Keratinocyte (primary cell): ENCODE results near the gene TSHZ2. TPM values are rescaled to one million over a fixed set of nuclear protein-coding genes. Genes with fewer than 3 reads are reported as not detected.
A peak's percentile ranks its signal among the peaks of the same experiment; 100 is the strongest.

Experiments
- DNase-seq: peaks from one replicate; pipeline ENCODE4 v3.0.0-alpha.2; 2011; ENCODE audit warnings: low read depth, missing footprints, low spot score
- FAIRE-seq: peaks from 2 replicates; lab custom pipeline; 2011; peaks lifted over from hg19 to GRCh38; lab: Jason Lieb, UNC
- H2AFZ ChIP-seq: 2 replicates; pipeline ENCODE4 v1.6.0; 2012; ENCODE audit warnings: low read length, control low read depth, inconsistent platforms; ENCODE audit not compliant: control insufficient read depth
- H3K27ac ChIP-seq: 2 replicates; pipeline ENCODE4 v1.5.1; 2011; ENCODE audit warnings: low read length; ENCODE audit not compliant: control insufficient read depth, insufficient read depth
- H3K27me3 ChIP-seq: 3 replicates; pipeline ENCODE4 v1.6.0; 2011; ENCODE audit warnings: low read length; ENCODE audit not compliant: control insufficient read depth, insufficient read depth; ENCODE audit errors: extremely low read depth
- H3K36me3 ChIP-seq, 2 experiments: 2 replicates in 1 of 2; 3 replicates in 1 of 2; pipeline ENCODE4 v1.5.1; 2011; ENCODE audit warnings: low read length in 2 of 2, mild to moderate bottlenecking in 1 of 2; ENCODE audit not compliant: control insufficient read depth in 2 of 2, insufficient read depth in 2 of 2; ENCODE audit errors: extremely low read depth in 1 of 2
- H3K4me1 ChIP-seq: 3 replicates; pipeline ENCODE4 v1.5.1; 2011; ENCODE audit warnings: low read length; ENCODE audit not compliant: control insufficient read depth, insufficient read depth; ENCODE audit errors: extremely low read depth
- H3K4me2 ChIP-seq: 3 replicates; pipeline ENCODE4 v1.6.0; 2011; ENCODE audit warnings: low read depth, low read length; ENCODE audit not compliant: control insufficient read depth, insufficient read depth; ENCODE audit errors: extremely low read depth
- H3K4me3 ChIP-seq, 3 experiments: fragments of 200-600 bp in 1 of 3; sonication (generic) in 1 of 3; 2 replicates in 2 of 3; 3 replicates in 1 of 3; pipeline ENCODE4 v1.5.1; 2011 to 2016; ENCODE audit warnings: low read length in 3 of 3, mild to moderate bottlenecking in 3 of 3, control low read depth in 2 of 3, inconsistent platforms in 1 of 3, low read depth in 1 of 3, mixed read lengths in 1 of 3, mixed run types in 1 of 3, moderate library complexity in 1 of 3; ENCODE audit not compliant: control insufficient read depth in 2 of 3, insufficient read depth in 2 of 3; ENCODE audit errors: extremely low read depth in 1 of 3
- H3K79me2 ChIP-seq: 2 replicates; pipeline ENCODE4 v1.6.0; 2012; ENCODE audit warnings: low read length; ENCODE audit not compliant: control insufficient read depth, insufficient read depth
- H3K9ac ChIP-seq: 3 replicates; pipeline ENCODE4 v1.6.0; 2011; ENCODE audit warnings: low read length; ENCODE audit not compliant: control insufficient read depth, insufficient read depth; ENCODE audit errors: extremely low read depth
- H3K9me1 ChIP-seq: 3 replicates; pipeline ENCODE4 v1.6.0; 2011; ENCODE audit warnings: low read length; ENCODE audit not compliant: control insufficient read depth, insufficient read depth; ENCODE audit errors: extremely low read depth
- H3K9me3 ChIP-seq: 2 replicates; pipeline ENCODE4 v1.5.1; 2012; ENCODE audit warnings: low read depth, low read length; ENCODE audit not compliant: control insufficient read depth
- H4K20me1 ChIP-seq: 3 replicates; pipeline ENCODE4 v1.6.0; 2011; ENCODE audit warnings: low read length; ENCODE audit not compliant: control insufficient read depth, insufficient read depth; ENCODE audit errors: extremely low read depth
- EZH2 ChIP-seq: IDR thresholded peaks from one replicate; pipeline ENCODE4 v1.6.1; 2012; ENCODE audit warnings: inconsistent platforms, mild to moderate bottlenecking, low read length, moderate library complexity
- dilution Hi-C: fragments of 300-500 bp; cut with MboI; formaldehyde crosslinking; loops from one replicate; pipeline ENCODE4 v1.7.0; 2020; ENCODE audit warnings: low sequenced_read_pairs; ENCODE audit not compliant: extremely low pct_ligation_motif_present
- polyA plus RNA-seq, 5 experiments: library from polyadenylated mRNA; depleted of rRNA in 3 of 5; stranded (reverse) in 3 of 5; stranded (forward) in 1 of 5; unstranded in 1 of 5; fragments of >200 nt; gene quantifications; 1 replicate in 1 of 5; 2 replicates in 3 of 5; 3 replicates in 1 of 5; pipeline versions ENCODE4 v1.2.1 to v1.2.3, GENCODE V29; 2011 to 2012; ENCODE audit warnings: missing spikeins in 2 of 5, low read depth in 1 of 5, low replicate concordance in 1 of 5
- TF ChIP-seq, protein P1 (sequence below), 3 experiments: IDR thresholded peaks in 1 of 3; conservative IDR thresholded peaks in 1 of 3; optimal IDR thresholded peaks in 1 of 3; 2 replicates in 2 of 3; 3 replicates in 1 of 3; pipeline versions ENCODE3 to v1.5.1; 2011; ENCODE audit warnings: low read length in 3 of 3, mild to moderate bottlenecking in 3 of 3, moderate library complexity in 2 of 3, control low read depth in 1 of 3, inconsistent platforms in 1 of 3; ENCODE audit not compliant: insufficient read depth in 2 of 3; ENCODE audit errors: extremely low read depth in 1 of 3

Gene TSHZ2
- polyA plus RNA-seq, 1 donor (not counting 4 experiments of a cell fraction or from before 2014, with no cell fraction given) = 1.1 TPM

DNA sequence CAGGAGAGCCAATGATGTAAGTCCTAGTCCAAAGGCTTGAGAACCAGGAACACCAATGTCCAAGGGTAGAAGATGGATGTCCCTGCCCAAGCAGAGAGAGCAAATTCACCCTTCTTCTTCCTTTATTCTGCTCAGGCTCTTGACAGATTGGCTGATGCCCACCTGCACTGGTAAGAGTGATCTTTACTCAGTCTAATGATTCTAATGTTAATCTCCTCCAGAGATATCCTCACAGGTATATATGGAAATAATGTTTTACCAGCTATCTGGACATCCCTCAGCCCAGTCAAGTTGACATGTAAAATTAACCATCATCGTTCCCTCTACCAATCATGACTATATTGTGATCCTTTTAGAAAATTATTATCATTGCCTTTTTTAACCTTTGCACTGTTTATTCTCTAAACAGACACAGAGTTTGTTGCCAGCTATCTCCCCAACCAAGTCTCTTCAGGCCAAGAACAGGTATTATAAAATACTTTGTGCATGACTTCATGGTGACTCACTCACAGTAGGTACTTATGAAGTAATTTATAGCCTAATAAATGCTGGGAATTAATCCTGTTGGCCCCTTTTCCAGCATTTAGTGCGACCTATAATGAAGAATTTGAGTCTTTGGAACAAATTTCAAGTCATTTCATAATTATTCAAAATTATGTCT lies 26.2 kb upstream of the TSHZ2 start:
- no peaks in the 10 kb centered on the region for H3K9me3 ChIP-seq
- no peaks in the 10 kb centered on the region for H3K27me3 ChIP-seq
- FAIRE-seq (peak; percentile 74), DNase-seq (no peak)
- peak overlapping the region; percentile 18 for H3K9ac ChIP-seq
- no peak for TF ChIP-seq EZH2
- TF ChIP-seq, protein P1, sequence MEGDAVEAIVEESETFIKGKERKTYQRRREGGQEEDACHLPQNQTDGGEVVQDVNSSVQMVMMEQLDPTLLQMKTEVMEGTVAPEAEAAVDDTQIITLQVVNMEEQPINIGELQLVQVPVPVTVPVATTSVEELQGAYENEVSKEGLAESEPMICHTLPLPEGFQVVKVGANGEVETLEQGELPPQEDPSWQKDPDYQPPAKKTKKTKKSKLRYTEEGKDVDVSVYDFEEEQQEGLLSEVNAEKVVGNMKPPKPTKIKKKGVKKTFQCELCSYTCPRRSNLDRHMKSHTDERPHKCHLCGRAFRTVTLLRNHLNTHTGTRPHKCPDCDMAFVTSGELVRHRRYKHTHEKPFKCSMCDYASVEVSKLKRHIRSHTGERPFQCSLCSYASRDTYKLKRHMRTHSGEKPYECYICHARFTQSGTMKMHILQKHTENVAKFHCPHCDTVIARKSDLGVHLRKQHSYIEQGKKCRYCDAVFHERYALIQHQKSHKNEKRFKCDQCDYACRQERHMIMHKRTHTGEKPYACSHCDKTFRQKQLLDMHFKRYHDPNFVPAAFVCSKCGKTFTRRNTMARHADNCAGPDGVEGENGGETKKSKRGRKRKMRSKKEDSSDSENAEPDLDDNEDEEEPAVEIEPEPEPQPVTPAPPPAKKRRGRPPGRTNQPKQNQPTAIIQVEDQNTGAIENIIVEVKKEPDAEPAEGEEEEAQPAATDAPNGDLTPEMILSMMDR (optimal IDR thresholded peaks at IDR 0.05 in 1 of 3, IDR thresholded peaks at IDR 0.05 in 1 of 3, conservative IDR thresholded peaks at IDR 0.05 in 1 of 3; ENCODE audit: extremely low read depth in 1 of 3, insufficient read depth in 2 of 3, low read length in 3 of 3) = no peak
- H4K20me1 ChIP-seq = no peaks in the 10 kb centered on the region
- peaks cover 45% of the 10 kb centered on the region for H3K4me1 ChIP-seq
- H2AFZ ChIP-seq = no peak overlapping the region
- no peaks in the 10 kb centered on the region for H3K36me3 ChIP-seq
- peak overlapping the region; percentile 75 for H3K27ac ChIP-seq
- no peaks in the 10 kb centered on the region for H3K9me1 ChIP-seq
- dilution Hi-C loops = no loop called here
- H3K4me3 ChIP-seq = no peak overlapping the region
- peak overlapping the region; percentile 50 for H3K4me2 ChIP-seq
- H3K79me2 ChIP-seq = no peaks in the 10 kb centered on the region

DNA sequence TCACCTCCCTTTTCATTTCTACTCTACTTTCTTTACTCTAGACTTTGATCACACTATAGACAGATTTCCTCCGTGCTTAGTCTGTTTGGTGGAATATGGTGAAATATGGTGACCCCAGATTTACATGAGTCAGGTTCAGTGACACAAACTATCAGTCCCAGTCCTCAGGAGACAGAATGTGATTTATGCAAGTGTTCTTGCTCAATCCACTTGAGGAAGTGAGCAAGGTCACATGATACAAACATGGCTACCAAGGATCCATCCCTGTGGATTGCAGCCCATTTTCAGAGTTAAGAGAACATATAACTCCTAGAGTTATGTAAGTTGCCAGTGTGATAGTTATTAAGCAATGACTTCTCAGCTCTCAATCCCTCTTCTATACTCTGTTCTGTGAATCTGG lies 23.7 kb upstream of the TSHZ2 start:
- no peak for DNase-seq
- dilution Hi-C loops = no loop called here
- Histone ChIP-seq H3K4me3 (no peak overlapping the region), H3K9ac (no peak overlapping the region), H3K9me3 (no peaks in the 10 kb centered on the region), H3K27me3 (no peaks in the 10 kb centered on the region), H4K20me1 (no peaks in the 10 kb centered on the region), H3K4me2 (no peak overlapping the region), H3K9me1 (no peaks in the 10 kb centered on the region), H3K79me2 (no peaks in the 10 kb centered on the region), H3K36me3 (no peaks in the 10 kb centered on the region), H3K27ac (no peak overlapping the region), H2AFZ (no peak overlapping the region), H3K4me1 (peaks cover 29% of the 10 kb centered on the region)
- TF ChIP-seq, protein P1 (optimal IDR thresholded peaks at IDR 0.05 in 1 of 3, IDR thresholded peaks at IDR 0.05 in 1 of 3, conservative IDR thresholded peaks at IDR 0.05 in 1 of 3; ENCODE audit: extremely low read depth in 1 of 3, insufficient read depth in 2 of 3, low read length in 3 of 3) = no peak
- no peak for TF ChIP-seq EZH2
- FAIRE-seq = peak; percentile 29
